Activated CD8-positive, alpha-beta memory T cell treated with anti-CD3 and anti-CD28 coated beads, Interleukin-2, amount 50 U/mL, for 4 hours (primary cell): ENCODE data around the gene CACNA1E.
"Not testable (repeated sequence)": the region's sequence is repeated elsewhere in the genome, so short reads cannot be mapped to it uniquely, and the experiment has no call there.

Experiments
- DNase-seq: peaks from one replicate; pipeline ENCODE4 v3.0.0-alpha.2; 2020

Gene CACNA1E

DNA sequence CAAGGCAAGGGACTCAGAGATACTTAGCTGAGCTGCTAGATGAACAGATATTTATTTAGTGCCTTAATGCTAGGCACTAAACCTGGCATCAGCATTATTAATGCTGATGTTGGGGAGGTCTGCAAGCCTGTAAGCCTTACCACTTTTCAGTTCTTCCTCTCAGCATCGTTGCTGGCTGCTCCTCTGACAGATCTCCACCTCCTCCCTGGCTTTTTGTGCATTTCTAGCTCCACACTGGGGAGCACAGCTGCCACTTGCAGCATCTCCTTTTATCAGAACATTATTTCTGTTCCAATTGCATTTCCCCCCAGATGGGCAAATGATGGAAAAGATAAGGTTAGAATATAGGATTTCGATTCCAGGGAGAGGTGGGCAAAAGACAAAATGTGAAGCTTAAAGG is 34.8 kb downstream of the CACNA1E start:
- DNase-seq, result no peak

DNA sequence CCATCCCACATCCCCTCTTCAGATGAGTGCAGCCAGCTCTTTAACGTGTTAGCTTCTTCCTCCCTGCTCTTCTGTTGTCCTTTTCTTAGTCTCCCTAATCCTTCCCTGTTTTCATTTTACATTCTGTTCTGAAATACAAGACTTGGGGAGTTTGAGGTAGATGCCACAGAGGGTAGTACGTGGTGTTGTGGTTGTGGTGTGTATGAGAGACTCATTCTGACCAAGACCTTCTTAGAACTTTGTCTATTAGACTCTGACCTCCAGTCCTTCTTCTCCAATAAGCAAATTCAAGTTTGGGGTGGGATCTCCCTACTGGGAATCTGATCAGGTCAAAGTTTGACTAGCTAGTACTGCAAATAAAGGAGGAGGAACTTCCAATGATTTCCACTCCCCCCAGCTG is 39.5 kb downstream of the CACNA1E start:
- no peak for DNase-seq

DNA sequence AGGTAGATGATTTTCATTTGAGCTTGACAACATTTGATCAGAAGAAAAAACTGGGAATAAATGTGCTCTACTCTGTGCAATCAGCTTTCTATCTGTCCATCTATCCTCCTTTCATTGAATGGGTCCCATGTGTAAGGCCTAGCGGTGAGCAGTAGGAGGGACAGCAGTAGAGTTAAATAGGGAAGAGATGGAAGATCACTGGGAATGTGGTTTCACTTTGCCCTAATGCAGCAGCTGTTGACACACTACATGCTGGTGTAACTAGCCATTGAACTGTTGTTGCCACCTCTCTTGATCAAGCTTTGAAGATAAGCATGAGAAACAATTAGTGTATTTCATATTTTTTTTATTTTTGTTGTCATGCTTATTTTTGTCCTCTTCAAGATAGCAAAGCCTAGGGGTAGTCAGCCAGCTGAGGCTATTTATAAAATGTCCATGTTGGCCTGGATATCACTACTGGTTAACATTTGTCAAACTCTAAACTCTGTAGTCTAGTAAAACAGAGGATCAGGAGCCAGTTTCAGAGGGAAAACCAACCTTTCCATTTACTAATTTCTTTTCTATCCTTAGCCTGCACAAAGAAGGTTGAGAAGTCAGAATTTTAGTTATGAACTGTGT is 41.9 kb downstream of the CACNA1E start:
- no peak for DNase-seq

DNA sequence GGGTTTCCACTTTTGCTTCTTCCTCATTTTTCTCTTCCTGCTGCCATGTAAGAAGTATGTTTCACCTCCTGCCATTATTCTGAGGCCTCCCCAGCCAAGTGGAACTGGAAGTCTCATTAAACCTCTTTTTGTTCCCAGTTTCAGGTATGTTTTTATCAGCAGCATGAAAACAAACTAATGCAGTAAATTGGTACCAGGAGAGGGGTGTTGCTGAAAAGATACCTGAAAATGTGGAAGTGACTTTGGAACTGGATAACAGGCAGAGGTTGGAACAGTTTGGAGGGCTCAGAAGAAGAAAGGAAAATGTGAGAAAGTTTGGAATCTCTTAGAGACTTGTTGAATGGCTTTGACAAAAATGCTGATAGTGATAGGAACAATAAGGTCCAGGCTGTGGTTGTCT is 44.9 kb downstream of the CACNA1E start:
- not testable (repeated sequence) for DNase-seq

DNA sequence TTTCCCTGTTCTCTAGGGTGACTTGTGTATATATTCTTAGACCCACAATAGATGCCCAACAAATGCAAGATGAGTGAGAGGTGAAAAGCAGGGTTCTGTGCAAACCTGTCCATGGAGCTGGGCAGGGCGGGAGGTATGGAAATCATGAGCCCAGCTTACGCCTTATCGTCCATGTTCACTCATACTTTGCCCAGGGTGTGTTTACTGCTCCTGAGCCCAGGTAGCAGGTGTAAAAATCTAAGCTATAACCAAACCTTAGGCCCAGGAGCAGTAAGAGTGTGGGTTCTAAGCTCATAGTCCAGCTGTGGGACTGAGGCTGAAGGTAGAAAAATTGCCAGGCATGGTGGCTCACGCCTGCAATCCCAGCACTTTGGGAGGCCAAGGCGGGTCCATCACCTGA is 48.1 kb downstream of the CACNA1E start:
- DNase-seq, result no peak

- DNase-seq, result no peak
Measured at GRCh38 chr1:181531951-181532600, 48.8 kb downstream of the CACNA1E start.

GRCh38 chr1:181538836-181539235 is 55.5 kb downstream of the CACNA1E start:
- no peak for DNase-seq

- no peak for DNase-seq
Measured at GRCh38 chr1:181541458-181541857, 58.1 kb downstream of the CACNA1E start.

DNA sequence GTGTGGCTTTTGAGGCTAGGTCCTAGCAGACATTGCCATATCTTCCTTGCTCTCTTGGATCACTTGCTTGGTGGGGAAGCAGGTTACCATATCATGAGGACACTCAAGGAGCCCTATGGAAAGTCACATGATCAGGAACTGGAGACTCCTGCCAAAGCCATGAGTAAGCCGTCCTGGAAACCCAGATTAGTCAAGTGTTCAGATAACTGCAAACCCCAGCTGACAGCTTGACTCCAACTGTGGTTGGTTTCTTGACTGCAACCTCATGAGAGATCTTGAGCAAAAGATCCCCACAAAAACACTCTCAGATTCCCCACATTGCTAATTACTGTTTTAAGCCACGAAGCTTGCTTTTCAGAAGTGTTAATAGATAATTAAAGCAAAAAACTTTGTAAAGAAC is 58.6 kb downstream of the CACNA1E start:
- DNase-seq, result no peak

DNA sequence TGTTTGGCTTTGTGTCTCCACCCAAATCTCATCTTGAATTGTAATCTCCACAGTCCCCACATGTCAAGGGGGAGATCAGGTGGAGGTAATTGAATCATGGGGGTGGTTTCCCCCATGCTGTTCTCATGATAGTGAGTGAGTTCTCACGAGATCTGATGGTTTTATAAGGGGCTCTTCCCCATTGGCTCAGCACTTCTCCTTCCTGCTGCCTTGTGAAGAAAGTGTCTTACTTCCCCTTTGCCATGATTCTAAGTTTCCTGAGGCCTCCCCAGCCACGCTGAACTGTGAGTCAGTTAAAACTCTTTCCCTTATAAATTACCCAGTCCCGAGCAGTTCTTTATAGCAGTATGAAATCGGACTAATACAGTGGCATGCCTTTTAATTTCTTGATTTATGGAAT is 59.1 kb downstream of the CACNA1E start:
- DNase-seq, result not testable (repeated sequence)

GRCh38 chr1:181545395-181545794 is 62.1 kb downstream of the CACNA1E start:
- DNase-seq, result no peak

DNA sequence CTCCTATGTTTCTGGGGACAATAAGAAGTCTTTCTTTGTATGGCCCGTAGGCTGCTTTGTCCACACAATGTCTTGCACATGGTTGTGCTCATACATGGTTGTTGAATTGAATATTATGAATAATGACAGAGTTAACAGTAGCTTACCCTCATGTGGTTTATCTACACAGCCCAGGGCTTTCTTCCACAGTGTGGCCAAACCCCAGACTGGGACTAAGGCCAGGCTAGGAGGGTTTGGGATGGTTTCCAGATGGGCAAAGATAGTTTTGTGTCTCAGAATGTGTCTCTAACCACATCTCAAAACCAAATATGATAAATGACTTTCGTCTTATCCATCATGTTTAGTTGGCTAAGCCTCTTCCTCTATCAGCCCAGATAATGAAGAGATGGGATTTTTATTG is 65.2 kb downstream of the CACNA1E start:
- DNase-seq, result no peak

GRCh38 chr1:181551249-181551648 is 67.9 kb downstream of the CACNA1E start:
- no peak for DNase-seq

DNA sequence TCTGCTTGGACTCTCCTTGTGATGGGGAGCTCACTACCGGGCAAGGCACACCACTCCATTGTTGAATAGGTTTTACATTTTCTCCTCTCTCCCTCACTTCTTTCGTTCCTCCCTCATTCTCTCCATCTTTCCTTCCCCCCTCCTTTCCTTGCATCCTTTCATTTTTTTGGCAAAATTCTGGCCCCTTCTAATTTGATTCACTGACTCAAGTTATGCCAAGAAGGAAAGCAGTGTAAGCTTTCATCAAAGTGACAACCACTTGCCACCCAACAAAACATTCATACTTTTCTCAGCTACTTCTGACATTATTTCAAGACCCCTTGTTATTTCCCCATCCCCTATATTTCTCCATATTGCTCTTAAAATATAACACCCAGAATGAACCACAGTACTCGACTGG is 68.4 kb downstream of the CACNA1E start:
- DNase-seq, result no peak

- DNase-seq, result no peak
Measured at GRCh38 chr1:181554465-181554864, 71.1 kb downstream of the CACNA1E start.

GRCh38 chr1:181556631-181557030 is 73.3 kb downstream of the CACNA1E start:
- DNase-seq, result no peak

DNA sequence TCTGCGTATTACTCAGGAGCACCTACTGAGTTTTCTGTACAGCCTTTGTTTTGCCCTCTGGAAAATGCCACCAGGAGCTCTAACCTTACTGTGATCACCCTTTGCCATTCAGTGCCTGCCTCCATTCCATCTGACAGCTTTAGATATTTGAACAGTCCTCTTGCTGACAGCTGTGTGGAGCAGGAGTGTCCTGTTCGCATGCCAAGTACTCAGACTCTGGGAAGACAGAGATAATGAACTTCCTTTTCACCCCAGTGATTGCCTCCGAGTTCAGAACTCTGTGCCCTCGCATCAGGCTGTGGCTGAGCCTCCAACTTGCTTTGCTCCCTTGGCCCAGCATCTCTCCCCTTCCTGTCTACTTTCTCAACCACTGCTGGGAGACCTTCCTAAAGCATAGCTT is 74.0 kb downstream of the CACNA1E start:
- DNase-seq, result no peak

- no peak for DNase-seq
Measured at GRCh38 chr1:181558416-181558815, 75.1 kb downstream of the CACNA1E start.

DNA sequence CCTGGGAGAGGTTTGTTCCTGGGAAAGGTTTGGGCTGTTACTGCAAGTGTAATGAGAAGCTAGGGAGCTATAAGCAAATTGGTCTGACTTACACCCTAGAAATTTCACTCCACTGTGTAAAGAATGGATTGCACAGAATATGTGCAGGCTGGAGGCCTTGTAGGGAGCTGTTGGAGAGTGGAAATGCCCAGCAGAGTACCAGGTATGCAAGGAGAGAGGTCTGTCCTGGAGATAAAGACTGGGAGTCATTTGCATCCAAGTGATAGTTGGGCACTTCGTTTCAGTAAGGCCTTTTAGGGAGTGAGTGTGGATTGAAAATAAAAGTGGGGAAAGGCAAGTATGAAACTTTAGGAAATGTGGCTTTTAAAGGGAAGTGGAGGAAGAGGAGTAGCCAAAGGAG is 75.8 kb downstream of the CACNA1E start:
- DNase-seq, result no peak

GRCh38 chr1:181562395-181562794 is 79.1 kb downstream of the CACNA1E start:
- no peak for DNase-seq

GRCh38 chr1:181568736-181569135 is 85.4 kb downstream of the CACNA1E start:
- no peak for DNase-seq

- DNase-seq, result no peak
Measured at GRCh38 chr1:181577475-181577874, 94.2 kb downstream of the CACNA1E start.

- DNase-seq, result no peak
Measured at GRCh38 chr1:181583598-181583997, 100.3 kb downstream of the CACNA1E start.

GRCh38 chr1:181587870-181588438 is 104.6 kb downstream of the CACNA1E start:
- no peak for DNase-seq

GRCh38 chr1:181588631-181589030 is 105.3 kb downstream of the CACNA1E start:
- no peak for DNase-seq
